Testis (tissue), 5 donors: ENCODE measurements around the gene TNFRSF1A. TPM values are rescaled to one million over a fixed set of nuclear protein-coding genes. Genes with fewer than 3 reads are reported as not detected.

Source experiments
- DNase-seq: peaks from one replicate; pipeline ENCODE4 v3.0.0-alpha.2; 2019
- H3K27ac ChIP-seq, 2 donors: fragments of 200-600 bp; sonication (generic); one replicate each; pipeline ENCODE4 v1.5.1; 2019
- H3K27me3 ChIP-seq: fragments of 200-600 bp; sonication (generic); one replicate; pipeline ENCODE4 v1.5.1; 2019
- H3K36me3 ChIP-seq: fragments of 200-600 bp; sonication (generic); one replicate; pipeline ENCODE4 v1.5.1; 2017; ENCODE audit warnings: low read depth; ENCODE audit errors: missing control alignments
- H3K4me1 ChIP-seq: fragments of 200-600 bp; sonication (generic); one replicate; pipeline ENCODE4 v1.5.1; 2019
- H3K4me3 ChIP-seq, 2 donors: fragments of 200-600 bp; sonication (generic); one replicate each; pipeline ENCODE4 v1.5.1; 2017 to 2019
- H3K9me3 ChIP-seq: fragments of 200-600 bp; sonication (generic); one replicate; pipeline ENCODE4 v1.5.1; 2017
- POLR2A ChIP-seq: fragments of 450-650 bp; IDR thresholded peaks from one replicate; pipeline ENCODE4 v1.6.1; 2017; ENCODE audit warnings: antibody characterized with exemption, mild to moderate bottlenecking, moderate library complexity
- WGBS, 2 donors: methylation state at CpG; one replicate each; pipeline ENCODE4 v1.1.5; 2018; 5-methylcytosine and 5-hydroxymethylcytosine counted together
- intact Hi-C: fragments of 100-400 bp; cut with DNase I; formaldehyde crosslinking; loops from one replicate; pipeline ENCODE4 v1.15.1; 2023; ENCODE audit warnings: low total_unique reads
- long read RNA-seq, 2 donors: transcript quantifications; one replicate each; lab custom pipeline, GENCODE V29; 2026
- polyA plus RNA-seq: library from polyadenylated mRNA; stranded (reverse); fragments of 350-450 nt; fragmentation: Illumina TruSeq; extraction: RNeasy Lipid Tissue Mini Kit (QIAGEN cat#74804); gene quantifications from one replicate; pipeline ENCODE4 v1.2.3, GENCODE V29; 2014; ENCODE audit warnings: low read depth, low replicate concordance; ENCODE audit not compliant: insufficient read depth
- total RNA-seq, 2 donors: library from RNA; depleted of rRNA; stranded (reverse); fragments of >200 nt; gene quantifications; one replicate each; pipeline ENCODE4 v1.2.3, GENCODE V29; 2016
- TF ChIP-seq, protein P1 (sequence below), 3 experiments: fragments of 450-650 bp in 2 of 3; fragments of 200-600 bp in 1 of 3; sonication (generic) in 1 of 3; IDR thresholded peaks; one replicate each; pipeline ENCODE4 v1.5.1; 2016 to 2019; ENCODE audit warnings: antibody characterized with exemption in 3 of 3, mild to moderate bottlenecking in 2 of 3, moderate library complexity in 1 of 3

TNFRSF1A gene
- total RNA-seq, result 100 to 1,000 TPM in 1 of 2 donors, 10 to 100 TPM in 1; 94.6 to 106 TPM
- 59.8 TPM for polyA plus RNA-seq
- long read RNA-seq, donor 1, transcript TNFRSF1A-201 (10 exons, 2,223 nt), result major isoform, 22 of 36 reads
- long read RNA-seq, donor 1, partial matches to known transcripts, result 12 of 36 reads
- long read RNA-seq, donor 1, other reads (novel, unspliced or antisense), result 0 of 36 reads
- long read RNA-seq, donor 2, transcript TNFRSF1A-201 (10 exons, 2,223 nt), result major isoform, 7 of 15 reads
- long read RNA-seq, donor 2, partial matches to known transcripts, result 5 of 15 reads
- long read RNA-seq, donor 2, other reads (novel, unspliced or antisense), result 0 of 15 reads

DNA sequence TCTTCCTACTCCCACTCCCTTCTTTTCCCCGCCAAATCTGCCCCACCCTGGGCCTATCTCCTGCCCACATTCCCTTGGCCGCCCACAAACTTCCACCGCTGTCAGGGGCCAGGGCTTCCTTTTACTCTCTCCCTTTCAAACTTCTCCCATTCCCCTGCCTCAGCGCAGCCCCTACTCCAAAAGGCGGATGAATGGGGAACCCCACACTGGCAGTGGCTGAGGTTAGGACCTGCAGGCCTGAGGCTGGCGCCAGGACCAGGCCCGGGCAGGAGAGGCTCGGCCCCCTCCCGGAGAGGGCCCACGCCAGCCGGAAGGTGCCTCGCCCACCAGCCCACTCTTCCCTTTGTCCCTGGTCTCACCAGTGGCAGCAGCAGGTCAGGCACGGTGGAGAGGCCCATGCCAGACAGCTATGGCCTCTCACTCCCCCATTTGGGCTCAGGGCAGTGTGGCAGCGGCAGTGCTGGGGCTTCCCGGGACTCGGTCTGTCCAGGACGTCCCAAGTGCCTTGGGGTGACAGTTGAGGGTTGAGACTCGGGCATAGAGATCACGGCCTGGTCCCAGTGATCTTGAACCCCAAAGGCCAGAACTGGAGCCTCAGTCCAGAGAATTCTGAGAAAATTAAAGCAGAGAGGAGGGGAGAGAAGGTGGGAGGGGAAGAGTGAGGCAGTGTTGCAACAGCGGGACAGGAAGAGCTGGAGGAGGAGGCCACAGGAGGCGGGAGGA is at the start of gene TNFRSF1A:
TNFRSF1A (minus strand) TSS at position 660 of the 723 bp plus-strand sequence; CDS start at position 398, 262 bp downstream.
- peak within 1 kb of the TSS; percentile 87 to 93 for H3K4me3 ChIP-seq
- no peaks in the 10 kb centered on the region for H3K36me3 ChIP-seq
- no peaks in the 10 kb centered on the region for H3K9me3 ChIP-seq
- no peak for TF ChIP-seq POLR2A
- TF ChIP-seq, protein P1, sequence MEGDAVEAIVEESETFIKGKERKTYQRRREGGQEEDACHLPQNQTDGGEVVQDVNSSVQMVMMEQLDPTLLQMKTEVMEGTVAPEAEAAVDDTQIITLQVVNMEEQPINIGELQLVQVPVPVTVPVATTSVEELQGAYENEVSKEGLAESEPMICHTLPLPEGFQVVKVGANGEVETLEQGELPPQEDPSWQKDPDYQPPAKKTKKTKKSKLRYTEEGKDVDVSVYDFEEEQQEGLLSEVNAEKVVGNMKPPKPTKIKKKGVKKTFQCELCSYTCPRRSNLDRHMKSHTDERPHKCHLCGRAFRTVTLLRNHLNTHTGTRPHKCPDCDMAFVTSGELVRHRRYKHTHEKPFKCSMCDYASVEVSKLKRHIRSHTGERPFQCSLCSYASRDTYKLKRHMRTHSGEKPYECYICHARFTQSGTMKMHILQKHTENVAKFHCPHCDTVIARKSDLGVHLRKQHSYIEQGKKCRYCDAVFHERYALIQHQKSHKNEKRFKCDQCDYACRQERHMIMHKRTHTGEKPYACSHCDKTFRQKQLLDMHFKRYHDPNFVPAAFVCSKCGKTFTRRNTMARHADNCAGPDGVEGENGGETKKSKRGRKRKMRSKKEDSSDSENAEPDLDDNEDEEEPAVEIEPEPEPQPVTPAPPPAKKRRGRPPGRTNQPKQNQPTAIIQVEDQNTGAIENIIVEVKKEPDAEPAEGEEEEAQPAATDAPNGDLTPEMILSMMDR (IDR thresholded peaks at IDR 0.05), result no peak
- intact Hi-C loops, result no loop called here
- peak within 1 kb of the TSS; percentile 94 to 98 for H3K27ac ChIP-seq
- 26 to 30% methylated on average over 12 to 21 of the region's 21 CpGs for WGBS, 2 donors
- peaks cover 53% of the 10 kb centered on the region for H3K4me1 ChIP-seq
- H3K27me3 ChIP-seq, result no peaks in the 10 kb centered on the region
- peak; percentile 87 for DNase-seq

DNA sequence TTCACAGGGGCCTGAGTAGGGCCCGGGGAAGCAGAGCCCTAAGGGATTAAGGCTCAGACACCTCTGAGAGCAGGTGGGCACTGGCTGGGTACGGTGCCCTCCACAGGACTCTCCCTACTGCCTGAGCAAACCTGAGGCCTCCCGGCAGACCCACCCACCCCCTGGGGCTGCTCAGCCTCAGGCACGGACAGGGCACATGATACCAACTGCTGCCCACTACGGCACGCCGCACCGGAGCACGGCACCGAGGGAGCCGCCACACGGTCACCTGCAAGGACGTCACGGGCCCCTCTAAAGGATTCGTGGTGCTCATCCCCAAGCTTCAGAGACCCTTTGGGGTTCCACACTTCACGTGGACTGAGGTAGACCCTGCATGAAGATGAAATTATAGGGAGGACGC is 49.1 kb upstream of the TNFRSF1A start:
- Histone ChIP-seq H3K4me1 (peaks cover 4% of the 10 kb centered on the region), H3K4me3 (no peak overlapping the region), H3K9me3 (no peaks in the 10 kb centered on the region), H3K36me3 (no peaks in the 10 kb centered on the region), H3K27me3 (no peaks in the 10 kb centered on the region), H3K27ac (no peak overlapping the region)
- DNase-seq, result no peak
- TF ChIP-seq POLR2A, result no peak
- TF ChIP-seq, protein P1 (IDR thresholded peaks at IDR 0.05), result no peak
- intact Hi-C loops, result no loop called here
- 89% methylated on average over 11 to 17 of the region's 17 CpGs for WGBS, 2 donors

DNA sequence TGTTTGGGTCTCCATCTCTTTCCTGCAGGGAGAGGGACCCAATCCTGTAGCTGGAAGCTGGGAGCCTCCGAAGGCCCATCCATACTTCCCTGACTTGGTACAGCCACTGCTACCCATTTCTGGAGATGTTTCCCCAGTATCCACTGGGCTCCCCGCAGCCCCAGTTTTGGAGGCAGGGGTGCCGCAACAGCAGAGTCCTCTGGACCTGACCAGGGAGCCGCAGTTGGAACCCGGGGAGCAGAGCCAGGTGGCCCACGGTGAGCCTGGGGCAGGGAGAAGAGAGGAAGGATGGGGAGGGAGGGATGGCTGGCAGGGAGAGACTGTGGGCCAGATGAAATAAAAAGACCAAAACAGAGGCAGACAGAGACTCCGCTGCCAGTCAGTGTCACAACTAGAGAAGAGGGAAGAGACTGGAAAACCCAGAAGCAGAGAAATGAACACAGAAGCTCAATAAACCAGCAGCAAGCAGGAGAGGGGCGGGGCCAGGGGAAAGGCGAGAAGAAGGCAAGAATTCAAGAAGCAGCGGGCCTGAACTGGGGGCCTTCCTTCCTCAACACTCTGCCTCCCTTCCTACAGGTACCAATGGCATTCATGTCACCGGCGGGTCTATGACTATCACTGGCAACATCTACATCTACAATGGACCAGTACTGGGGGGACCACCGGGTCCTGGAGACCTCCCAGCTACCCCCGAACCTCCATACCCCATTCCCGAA is 48.4 kb upstream of the TNFRSF1A start:
- Histone ChIP-seq H3K4me3 (no peak overlapping the region), H3K4me1 (peaks cover 7% of the 10 kb centered on the region), H3K9me3 (no peaks in the 10 kb centered on the region), H3K27ac (no peak overlapping the region), H3K27me3 (no peaks in the 10 kb centered on the region), H3K36me3 (no peaks in the 10 kb centered on the region)
- intact Hi-C loops, result no loop called here
- WGBS, 2 donors, result 80 to 86% methylated on average over 15 of the region's 15 CpGs
- TF ChIP-seq, protein P1 (IDR thresholded peaks at IDR 0.05), result no peak
- no peak for TF ChIP-seq POLR2A
- DNase-seq, result no peak

DNA sequence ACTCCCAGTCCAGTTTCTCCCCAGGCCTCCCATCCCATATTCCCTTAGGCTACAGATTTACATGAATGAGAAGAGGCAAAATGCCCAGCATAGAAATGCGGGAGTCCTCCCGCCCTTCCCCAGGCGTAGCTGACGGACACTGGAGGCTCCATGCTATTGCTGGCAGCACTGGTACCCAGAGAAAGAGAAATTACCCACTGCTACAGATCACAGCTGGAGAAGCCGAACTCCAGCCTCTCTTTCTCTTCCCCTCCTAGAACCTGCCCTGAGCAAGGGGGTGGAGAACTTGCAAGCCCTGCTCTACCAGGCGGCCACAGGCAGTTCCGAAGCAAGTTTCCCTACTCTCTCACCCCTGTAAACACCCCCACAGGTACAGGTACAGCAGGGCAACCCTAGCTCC is 45.7 kb upstream of the TNFRSF1A start:
- TF ChIP-seq, protein P1 (IDR thresholded peaks at IDR 0.05), result no peak
- TF ChIP-seq POLR2A, result no peak
- 91 to 97% methylated on average over 7 of the region's 7 CpGs for WGBS, 2 donors
- Histone ChIP-seq H3K4me3 (no peak overlapping the region), H3K9me3 (no peaks in the 10 kb centered on the region), H3K27me3 (no peaks in the 10 kb centered on the region), H3K27ac (no peak overlapping the region), H3K4me1 (peaks cover 19% of the 10 kb centered on the region), H3K36me3 (no peaks in the 10 kb centered on the region)
- DNase-seq, result no peak
- intact Hi-C loops, result loop anchor here (10.0 kb wide), 1 partner anchor 53 kb away; no protein-coding TSS in a partner anchor
